GM12878 (cell line): Measurements from ENCODE around the gene ADGRG1. TPM values are rescaled to one million over a fixed set of nuclear protein-coding genes. Genes with fewer than 3 reads are reported as not detected.

Experiments used
- ATAC-seq: fragments of 200-7000 bp; cut with Tn5 transposase; 3 replicates; pipeline ENCODE4 v1.9.1; 2020; ENCODE audit warnings: mild to moderate bottlenecking, moderate library complexity
- BruUV-seq: library from RNA; stranded (reverse); fragments of 400-500 nt; replicated peaks from 2 replicates; lab custom pipeline; 2021; lab: Mats Ljungman, UMichigan
- CTCF ChIA-PET: fragments of 300-600 bp; sonication (Branson Sonifier 250); formaldehyde crosslinking; extraction: SDS; loops from one replicate; lab custom pipeline; 2021; ENCODE audit warnings: inconsistent platforms; lab: Yijun Ruan, JAX
- POLR2A ChIA-PET: fragments of 350-600 bp; formaldehyde crosslinking; extraction: SDS; loops from one replicate; lab custom pipeline; 2021; ENCODE audit warnings: inconsistent platforms; lab: Charles Lee
- RAD21 ChIA-PET: fragments of 300-600 bp; sonication (Branson Sonifier 250); formaldehyde crosslinking; loops from one replicate; lab custom pipeline; 2023; ENCODE audit warnings: antibody characterized with exemption; ENCODE audit not compliant: unreplicated experiment; lab: Charles Lee
- SMC1A ChIA-PET: fragments of 300-600 bp; sonication (Branson Sonifier 250); formaldehyde crosslinking; loops from one replicate; lab custom pipeline; 2023; ENCODE audit not compliant: unreplicated experiment, uncharacterized antibody; lab: Charles Lee
- DNase-seq: peaks from one replicate; pipeline ENCODE4 v3.0.0-alpha.2; 2011; ENCODE audit warnings: low read depth, low spot score
- FAIRE-seq: peaks from 3 replicates; lab custom pipeline; 2011; peaks lifted over from hg19 to GRCh38; lab: Jason Lieb, UNC
- H2AFZ ChIP-seq: 2 replicates; pipeline ENCODE4 v1.6.0; 2011; ENCODE audit warnings: low read depth, low read length, control low read depth; ENCODE audit not compliant: control insufficient read depth
- H3K27ac ChIP-seq: 2 replicates; pipeline ENCODE4 v1.5.1; 2011; ENCODE audit warnings: control low read depth; ENCODE audit not compliant: control insufficient read depth, insufficient read depth
- H3K27me3 ChIP-seq, 2 experiments: replicated peaks in 1 of 2; 2 replicates each; pipeline versions ENCODE4 v1.6.0 to v1.6.1; 2011; ENCODE audit warnings: low read length in 1 of 2; ENCODE audit not compliant: control insufficient read depth in 2 of 2, insufficient read depth in 2 of 2
- H3K36me3 ChIP-seq, 2 experiments: 2 replicates each; pipeline ENCODE4 v1.5.1; 2011; ENCODE audit warnings: low read length in 1 of 2; ENCODE audit not compliant: control insufficient read depth in 2 of 2, insufficient read depth in 2 of 2
- H3K4me1 ChIP-seq: 2 replicates; pipeline ENCODE4 v1.6.1; 2011; ENCODE audit warnings: mild to moderate bottlenecking, low read length, moderate library complexity, mixed read lengths; ENCODE audit not compliant: control insufficient read depth, insufficient read depth
- H3K4me2 ChIP-seq: 2 replicates; pipeline ENCODE4 v1.6.0; 2011; ENCODE audit warnings: control low read depth; ENCODE audit not compliant: control insufficient read depth, insufficient read depth
- H3K4me3 ChIP-seq: fragments of 200-600 bp; sonication (generic); 2 replicates; pipeline ENCODE4 v1.5.1; 2016
- H3K79me2 ChIP-seq: 2 replicates; pipeline ENCODE4 v1.6.0; 2011; ENCODE audit warnings: low read length; ENCODE audit not compliant: control insufficient read depth, insufficient read depth
- H3K9ac ChIP-seq: 2 replicates; pipeline ENCODE4 v1.8.0; 2011; ENCODE audit warnings: low read length, control low read depth, mixed read lengths; ENCODE audit not compliant: control insufficient read depth, insufficient read depth
- H3K9me3 ChIP-seq: replicated peaks from 3 replicates; pipeline ENCODE4 v1.5.1; 2011; ENCODE audit warnings: mild to moderate bottlenecking, low read length; ENCODE audit not compliant: control insufficient read depth, insufficient read depth
- H4K20me1 ChIP-seq: 2 replicates; pipeline ENCODE4 v1.6.0; 2011; ENCODE audit not compliant: control insufficient read depth, insufficient read depth
- BRCA1 ChIP-seq: IDR thresholded peaks from 2 replicates; pipeline ENCODE4 v1.6.1; 2011; ENCODE audit warnings: low read depth, low read length, improper control_type of control experiment
- MYB ChIP-seq: fragments of 150-350 bp; IDR thresholded peaks from 2 replicates; pipeline ENCODE4 v1.6.1; 2014; ENCODE audit warnings: mild to moderate bottlenecking, low read depth, low read length, borderline replicate concordance
- NR2F1 ChIP-seq: fragments of 450-650 bp; conservative IDR thresholded peaks from 2 replicates; pipeline ENCODE4 v1.6.1; 2017; ENCODE audit warnings: mild to moderate bottlenecking
- POLR2AphosphoS2 ChIP-seq: IDR thresholded peaks from 2 replicates; pipeline ENCODE4 v1.6.1; 2011; ENCODE audit warnings: low read depth, mild to moderate bottlenecking, low read length, improper control_type of control experiment, moderate library complexity
- RELA ChIP-seq: fragments of 450-650 bp; IDR thresholded peaks from 2 replicates; pipeline ENCODE4 v1.8.0; 2014; ENCODE audit warnings: borderline replicate concordance; ENCODE audit not compliant: partially characterized antibody
- RUNX3 ChIP-seq: IDR thresholded peaks from 2 replicates; pipeline ENCODE4 v1.6.1; 2012; ENCODE audit warnings: low read length, inconsistent platforms
- SIX5 ChIP-seq: IDR thresholded peaks from 2 replicates; pipeline ENCODE4 v1.6.1; 2011; ENCODE audit warnings: mild to moderate bottlenecking, low read depth, low read length, moderate library complexity; ENCODE audit not compliant: severe bottlenecking
- SMARCA5 ChIP-seq: fragments of 450-650 bp; IDR thresholded peaks from 2 replicates; pipeline ENCODE4 v1.6.1; 2017; ENCODE audit warnings: mild to moderate bottlenecking
- ZNF384 ChIP-seq: IDR thresholded peaks from 2 replicates; pipeline ENCODE4 v1.6.1; 2012; ENCODE audit warnings: low read depth, mild to moderate bottlenecking, low read length, improper control_type of control experiment, borderline replicate concordance
- WGBS: methylation state at CpG from one replicate; pipeline ENCODE4 v1.1.6; 2016; ENCODE audit warnings: low lambda C conversion rate; ENCODE audit not compliant: insufficient replicate concordance, insufficient coverage; ENCODE audit errors: missing lambda C conversion rate; 5-methylcytosine and 5-hydroxymethylcytosine counted together
- in situ Hi-C: fragments of 300-500 bp; cut with MboI; formaldehyde crosslinking; loops from 9 replicates; pipeline ENCODE4 v1.14.3; 2018; ENCODE audit warnings: mixed read lengths
- intact Hi-C: fragments of 100-400 bp; cut with micrococcal nuclease; formaldehyde crosslinking; loops from one replicate; pipeline ENCODE4 v1.14.2; 2022; ENCODE audit not compliant: unreplicated experiment
- polyA plus RNA-seq, 11 experiments: library from polyadenylated mRNA; depleted of rRNA in 4 of 11; unstranded in 6 of 11; stranded (reverse) in 5 of 11; fragments of >200 nt; fragmentation: Nextera tagmentation in 4 of 11; fragmentation: Illumina TruSeq in 1 of 11; extraction: Ambion mirVana in 4 of 11; extraction: Trizol in 1 of 11; gene quantifications; 1 replicate in 1 of 11; 2 replicates in 10 of 11; pipeline versions ENCODE4 v1.2.1 to v1.2.3, GENCODE V29; 2011 to 2016; ENCODE audit warnings: inconsistent platforms in 2 of 11, missing spikeins in 2 of 11, low read depth in 1 of 11
- total RNA-seq, 4 experiments: library from RNA; depleted of rRNA in 3 of 4; stranded (reverse); fragments of >200 nt in 3 of 4; fragmentation: Illumina TruSeq in 1 of 4; extraction: Trizol in 1 of 4; gene quantifications; 2 replicates each; pipeline versions ENCODE4 v1.2.1 to v1.2.3, GENCODE V29; 2013 to 2021
- TF ChIP-seq, protein P1 (sequence below): IDR thresholded peaks from 2 replicates; pipeline ENCODE4 v1.6.1; 2011; ENCODE audit warnings: low read depth, mild to moderate bottlenecking, low read length, moderate library complexity, borderline replicate concordance; ENCODE audit errors: extremely low read depth
- TF ChIP-seq, protein P2 (sequence below): fragments of 450-650 bp; IDR thresholded peaks from 2 replicates; pipeline ENCODE4 v1.6.1; 2017; ENCODE audit warnings: mild to moderate bottlenecking, moderate library complexity
- TF ChIP-seq, protein P3 (sequence below): fragments of 450-650 bp; formaldehyde crosslinking; IDR thresholded peaks from 2 replicates; pipeline ENCODE4 v1.4.0; 2020; ENCODE audit warnings: mild to moderate bottlenecking, moderate library complexity
- TF ChIP-seq, protein P4 (sequence below): IDR thresholded peaks from 2 replicates; pipeline ENCODE4 v1.6.1; 2011; ENCODE audit warnings: mild to moderate bottlenecking, low read depth, low read length, moderate library complexity; ENCODE audit not compliant: insufficient replicate concordance

The ADGRG1 gene
- total and polyA plus RNA-seq, 10 of the 15 experiments (the other 5 are each of a cell fraction or from before 2014, with no cell fraction given) = 0.07 to 2.0 (median 0.75) TPM

DNA sequence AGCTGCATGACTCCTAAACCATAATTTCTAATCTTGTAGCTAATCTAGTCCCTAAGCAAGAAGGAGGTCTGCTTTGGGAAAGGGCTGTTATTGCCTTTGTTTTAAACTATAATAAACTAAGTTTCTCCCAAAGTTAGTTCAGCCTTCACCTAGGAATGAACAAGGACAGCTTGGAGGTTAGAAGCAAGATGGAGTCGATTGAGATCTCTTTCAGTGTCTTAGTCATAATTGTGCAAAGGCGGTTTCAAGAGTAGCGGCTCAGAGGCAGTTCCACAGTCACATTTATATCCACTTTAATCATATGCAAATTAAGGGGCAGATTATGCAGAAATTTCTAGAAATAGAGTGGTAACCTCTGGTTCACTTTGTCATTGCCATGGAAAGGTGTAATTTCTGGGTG, 83.6 kb downstream of the ADGRG1 start:
- RAD21 ChIA-PET = no interaction called here
- Histone ChIP-seq H2AFZ (no peak overlapping the region), H4K20me1 (no peaks in the 10 kb centered on the region), H3K79me2 (no peaks in the 10 kb centered on the region), H3K4me1 (no peaks in the 10 kb centered on the region), H3K9me3 (no peaks in the 10 kb centered on the region), H3K27ac (no peak overlapping the region), H3K4me3 (no peak overlapping the region), H3K36me3 (no peaks in the 10 kb centered on the region), H3K9ac (no peak overlapping the region), H3K27me3 (peaks cover 0 to 2% of the 10 kb centered on the region in 2 experiments; a peak in 2 of 4 replicates), H3K4me2 (no peak overlapping the region)
- CTCF ChIA-PET = interaction anchor here (1.2 to 1.6 kb wide), 2 partner anchors 64 to 111 kb away, joined by 3 to 5 read pairs; no protein-coding TSS in a partner anchor
- SMC1A ChIA-PET = no interaction called here
- no peak for FAIRE-seq
- BruUV-seq = no TSS peak
- no peak for ATAC-seq
- no peak for DNase-seq
- 33% methylated on average over 3 of the region's 3 CpGs for WGBS
- intact Hi-C loops (no loop called here), in situ Hi-C loops (no loop called here)
- POLR2A ChIA-PET = no interaction called here
- TF ChIP-seq, protein P1, sequence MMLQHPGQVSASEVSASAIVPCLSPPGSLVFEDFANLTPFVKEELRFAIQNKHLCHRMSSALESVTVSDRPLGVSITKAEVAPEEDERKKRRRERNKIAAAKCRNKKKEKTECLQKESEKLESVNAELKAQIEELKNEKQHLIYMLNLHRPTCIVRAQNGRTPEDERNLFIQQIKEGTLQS = no peak
- no peak for TF ChIP-seq POLR2AphosphoS2
- no peak for TF ChIP-seq SIX5
- no peak for TF ChIP-seq RUNX3
- no peak for TF ChIP-seq BRCA1
- TF ChIP-seq, protein P2, sequence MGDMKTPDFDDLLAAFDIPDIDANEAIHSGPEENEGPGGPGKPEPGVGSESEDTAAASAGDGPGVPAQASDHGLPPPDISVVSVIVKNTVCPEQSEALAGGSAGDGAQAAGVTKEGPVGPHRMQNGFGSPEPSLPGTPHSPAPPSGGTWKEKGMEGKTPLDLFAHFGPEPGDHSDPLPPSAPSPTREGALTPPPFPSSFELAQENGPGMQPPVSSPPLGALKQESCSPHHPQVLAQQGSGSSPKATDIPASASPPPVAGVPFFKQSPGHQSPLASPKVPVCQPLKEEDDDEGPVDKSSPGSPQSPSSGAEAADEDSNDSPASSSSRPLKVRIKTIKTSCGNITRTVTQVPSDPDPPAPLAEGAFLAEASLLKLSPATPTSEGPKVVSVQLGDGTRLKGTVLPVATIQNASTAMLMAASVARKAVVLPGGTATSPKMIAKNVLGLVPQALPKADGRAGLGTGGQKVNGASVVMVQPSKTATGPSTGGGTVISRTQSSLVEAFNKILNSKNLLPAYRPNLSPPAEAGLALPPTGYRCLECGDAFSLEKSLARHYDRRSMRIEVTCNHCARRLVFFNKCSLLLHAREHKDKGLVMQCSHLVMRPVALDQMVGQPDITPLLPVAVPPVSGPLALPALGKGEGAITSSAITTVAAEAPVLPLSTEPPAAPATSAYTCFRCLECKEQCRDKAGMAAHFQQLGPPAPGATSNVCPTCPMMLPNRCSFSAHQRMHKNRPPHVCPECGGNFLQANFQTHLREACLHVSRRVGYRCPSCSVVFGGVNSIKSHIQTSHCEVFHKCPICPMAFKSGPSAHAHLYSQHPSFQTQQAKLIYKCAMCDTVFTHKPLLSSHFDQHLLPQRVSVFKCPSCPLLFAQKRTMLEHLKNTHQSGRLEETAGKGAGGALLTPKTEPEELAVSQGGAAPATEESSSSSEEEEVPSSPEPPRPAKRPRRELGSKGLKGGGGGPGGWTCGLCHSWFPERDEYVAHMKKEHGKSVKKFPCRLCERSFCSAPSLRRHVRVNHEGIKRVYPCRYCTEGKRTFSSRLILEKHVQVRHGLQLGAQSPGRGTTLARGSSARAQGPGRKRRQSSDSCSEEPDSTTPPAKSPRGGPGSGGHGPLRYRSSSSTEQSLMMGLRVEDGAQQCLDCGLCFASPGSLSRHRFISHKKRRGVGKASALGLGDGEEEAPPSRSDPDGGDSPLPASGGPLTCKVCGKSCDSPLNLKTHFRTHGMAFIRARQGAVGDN = no peak
- TF ChIP-seq RELA = no peak
- TF ChIP-seq, protein P3, sequence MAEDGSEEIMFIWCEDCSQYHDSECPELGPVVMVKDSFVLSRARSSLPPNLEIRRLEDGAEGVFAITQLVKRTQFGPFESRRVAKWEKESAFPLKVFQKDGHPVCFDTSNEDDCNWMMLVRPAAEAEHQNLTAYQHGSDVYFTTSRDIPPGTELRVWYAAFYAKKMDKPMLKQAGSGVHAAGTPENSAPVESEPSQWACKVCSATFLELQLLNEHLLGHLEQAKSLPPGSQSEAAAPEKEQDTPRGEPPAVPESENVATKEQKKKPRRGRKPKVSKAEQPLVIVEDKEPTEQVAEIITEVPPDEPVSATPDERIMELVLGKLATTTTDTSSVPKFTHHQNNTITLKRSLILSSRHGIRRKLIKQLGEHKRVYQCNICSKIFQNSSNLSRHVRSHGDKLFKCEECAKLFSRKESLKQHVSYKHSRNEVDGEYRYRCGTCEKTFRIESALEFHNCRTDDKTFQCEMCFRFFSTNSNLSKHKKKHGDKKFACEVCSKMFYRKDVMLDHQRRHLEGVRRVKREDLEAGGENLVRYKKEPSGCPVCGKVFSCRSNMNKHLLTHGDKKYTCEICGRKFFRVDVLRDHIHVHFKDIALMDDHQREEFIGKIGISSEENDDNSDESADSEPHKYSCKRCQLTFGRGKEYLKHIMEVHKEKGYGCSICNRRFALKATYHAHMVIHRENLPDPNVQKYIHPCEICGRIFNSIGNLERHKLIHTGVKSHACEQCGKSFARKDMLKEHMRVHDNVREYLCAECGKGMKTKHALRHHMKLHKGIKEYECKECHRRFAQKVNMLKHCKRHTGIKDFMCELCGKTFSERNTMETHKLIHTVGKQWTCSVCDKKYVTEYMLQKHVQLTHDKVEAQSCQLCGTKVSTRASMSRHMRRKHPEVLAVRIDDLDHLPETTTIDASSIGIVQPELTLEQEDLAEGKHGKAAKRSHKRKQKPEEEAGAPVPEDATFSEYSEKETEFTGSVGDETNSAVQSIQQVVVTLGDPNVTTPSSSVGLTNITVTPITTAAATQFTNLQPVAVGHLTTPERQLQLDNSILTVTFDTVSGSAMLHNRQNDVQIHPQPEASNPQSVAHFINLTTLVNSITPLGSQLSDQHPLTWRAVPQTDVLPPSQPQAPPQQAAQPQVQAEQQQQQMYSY = no peak
- TF ChIP-seq, protein P4, sequence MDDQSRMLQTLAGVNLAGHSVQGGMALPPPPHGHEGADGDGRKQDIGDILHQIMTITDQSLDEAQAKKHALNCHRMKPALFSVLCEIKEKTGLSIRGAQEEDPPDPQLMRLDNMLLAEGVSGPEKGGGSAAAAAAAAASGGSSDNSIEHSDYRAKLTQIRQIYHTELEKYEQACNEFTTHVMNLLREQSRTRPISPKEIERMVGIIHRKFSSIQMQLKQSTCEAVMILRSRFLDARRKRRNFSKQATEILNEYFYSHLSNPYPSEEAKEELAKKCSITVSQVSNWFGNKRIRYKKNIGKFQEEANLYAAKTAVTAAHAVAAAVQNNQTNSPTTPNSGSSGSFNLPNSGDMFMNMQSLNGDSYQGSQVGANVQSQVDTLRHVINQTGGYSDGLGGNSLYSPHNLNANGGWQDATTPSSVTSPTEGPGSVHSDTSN = no peak
- TF ChIP-seq SMARCA5 = no peak
- no peak for TF ChIP-seq MYB
- no peak for TF ChIP-seq ZNF384
- TF ChIP-seq NR2F1 = no peak
